Retinal pigment epithelial cell (primary cell): Measurements from ENCODE around the gene PFDN2.
A peak's percentile ranks its signal among the peaks of the same experiment; 100 is the strongest.

ENCODE experiments used
- DNase-seq: peaks from one replicate; pipeline ENCODE4 v3.0.0-alpha.2; 2010; ENCODE audit warnings: low read depth
- H3K4me3 ChIP-seq: 2 replicates; pipeline ENCODE4 v1.5.1; 2011; ENCODE audit warnings: mild to moderate bottlenecking, low read length, control low read depth, moderate library complexity
- CTCF ChIP-seq: conservative IDR thresholded peaks from 2 replicates; pipeline ENCODE4 v1.5.1; 2011; ENCODE audit warnings: low read depth, low read length, control low read depth, inconsistent platforms

The PFDN2 gene, protein sequence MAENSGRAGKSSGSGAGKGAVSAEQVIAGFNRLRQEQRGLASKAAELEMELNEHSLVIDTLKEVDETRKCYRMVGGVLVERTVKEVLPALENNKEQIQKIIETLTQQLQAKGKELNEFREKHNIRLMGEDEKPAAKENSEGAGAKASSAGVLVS

DNA sequence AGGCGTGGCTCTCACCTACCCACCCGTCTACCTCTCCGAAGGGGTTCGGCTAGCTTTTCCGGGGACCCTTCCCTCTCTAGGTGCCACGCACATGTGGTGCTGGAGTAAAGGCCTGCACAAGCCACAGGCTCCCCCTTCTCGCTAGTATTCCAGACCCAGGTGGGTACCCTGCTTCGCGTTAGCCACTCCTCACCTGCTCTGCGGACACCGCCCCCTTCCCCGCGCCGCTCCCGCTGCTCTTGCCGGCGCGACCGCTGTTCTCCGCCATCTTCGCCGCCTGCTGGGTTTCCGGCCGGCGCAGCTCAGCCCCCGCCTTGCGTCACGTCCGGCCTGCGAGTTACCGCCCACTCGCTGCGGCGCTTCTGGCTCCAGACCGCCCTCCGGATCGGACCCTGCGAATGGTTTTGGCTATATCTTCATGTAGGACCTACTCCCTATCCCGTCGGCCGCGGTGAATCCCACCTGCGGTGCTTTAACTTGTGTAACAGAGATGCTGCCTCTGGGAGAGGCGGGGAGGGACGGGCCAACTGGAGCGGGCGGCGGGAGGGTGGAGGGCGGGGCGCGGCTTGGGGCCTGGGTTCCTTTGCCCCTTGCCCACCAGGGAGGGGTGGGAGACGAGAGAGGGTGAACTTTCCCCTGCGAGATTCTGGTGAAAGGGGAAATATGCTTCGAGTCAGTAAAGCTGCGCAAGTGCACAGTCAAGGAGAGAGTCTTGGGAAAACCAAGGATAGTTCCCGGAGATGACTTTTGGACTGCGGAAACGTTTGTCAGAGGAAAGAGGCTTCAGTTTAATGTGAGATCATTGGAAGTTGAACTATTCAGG is at the start of gene PFDN2, which contains the start of gene NIT1:
TSS of gene PFDN2 (minus strand) at position 279 of the 823 bp plus-strand sequence. CDS start at position 268, 11 bp downstream.
TSS of gene NIT1 (plus strand) at position 347 of the 823 bp plus-strand sequence. CDS start at position 419, 72 bp downstream.
- TF ChIP-seq CTCF, result no peak
- H3K4me3 ChIP-seq, result peak within 1 kb of the TSS; percentile 100
- peak; percentile 28 for DNase-seq

DNA sequence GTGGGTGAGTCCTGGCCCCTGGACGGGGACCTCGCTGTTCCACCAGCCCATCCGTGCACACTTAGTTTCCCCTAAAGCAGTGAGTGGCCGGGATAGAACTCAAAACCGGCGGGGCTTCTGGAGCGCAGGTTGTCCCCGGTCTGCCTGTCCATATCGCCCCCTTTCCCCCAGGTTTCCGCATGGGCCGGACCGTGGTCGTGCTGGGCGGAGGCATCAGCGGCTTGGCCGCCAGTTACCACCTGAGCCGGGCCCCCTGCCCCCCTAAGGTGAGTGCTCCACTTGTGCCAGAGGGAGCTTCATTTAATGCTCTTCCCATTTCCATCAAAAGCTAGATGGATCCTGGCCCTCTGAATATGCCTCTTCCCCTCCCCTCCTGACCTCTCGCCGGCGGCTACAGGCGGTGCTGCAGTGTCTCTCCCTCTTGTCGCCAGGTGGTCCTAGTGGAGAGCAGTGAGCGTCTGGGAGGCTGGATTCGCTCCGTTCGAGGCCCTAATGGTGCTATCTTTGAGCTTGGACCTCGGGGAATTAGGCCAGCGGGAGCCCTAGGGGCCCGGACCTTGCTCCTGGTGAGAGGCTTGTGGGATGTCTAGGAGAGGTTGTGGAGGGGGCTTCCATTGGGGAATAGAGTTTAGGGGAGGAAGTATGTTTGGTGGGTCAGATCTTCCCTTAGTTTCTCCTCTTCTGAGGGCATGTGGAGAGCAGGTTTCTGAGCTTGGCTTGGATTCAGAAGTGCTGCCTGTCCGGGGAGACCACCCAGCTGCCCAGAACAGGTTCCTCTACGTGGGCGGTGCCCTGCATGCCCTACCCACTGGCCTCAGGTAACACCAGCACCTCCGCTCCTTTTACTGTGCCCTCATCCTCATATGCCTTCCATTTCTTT is 49.1 kb upstream of the PFDN2 start:
- no peak for TF ChIP-seq CTCF
- DNase-seq, result no peak
- H3K4me3 ChIP-seq, result peak overlapping the region; percentile 81

- TF ChIP-seq CTCF, result peak; percentile 67
Observed at GRCh38 chr1:161165742-161166668, 48.2 kb upstream of the PFDN2 start, which contains the start of gene PPOX. TSS of gene PPOX (plus strand) at chr1:161166426. CDS start at chr1:161166848, 422 bp downstream.

GRCh38 chr1:161164901-161165610 is 47.2 kb upstream of the PFDN2 start:
- no peak for TF ChIP-seq CTCF

More at GRCh38 chr1:161165742-161166668, 48.2 kb upstream of the PFDN2 start, which contains the start of gene PPOX:
- peak; percentile 96 for DNase-seq
- H3K4me3 ChIP-seq, result peak within 1 kb of the TSS; percentile 81

DNA sequence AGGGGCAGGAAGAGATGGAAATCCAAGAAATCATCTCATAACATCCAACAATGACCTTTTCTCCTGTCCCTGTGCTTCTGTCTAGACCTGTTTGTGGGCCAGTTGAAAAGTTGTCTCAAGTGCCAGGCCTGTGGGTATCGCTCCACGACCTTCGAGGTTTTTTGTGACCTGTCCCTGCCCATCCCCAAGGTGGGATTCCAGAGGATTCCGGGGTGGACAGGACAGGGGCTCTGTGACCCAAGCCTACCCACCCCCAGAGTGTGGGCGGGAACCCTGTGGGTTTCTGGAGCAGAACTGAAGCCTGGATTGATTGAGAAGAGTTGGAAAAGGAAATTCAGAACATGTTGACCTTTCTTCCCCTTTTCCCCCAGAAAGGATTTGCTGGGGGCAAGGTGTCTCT is 46.0 kb upstream of the PFDN2 start:
- DNase-seq, result no peak
- no peak overlapping the region for H3K4me3 ChIP-seq
- TF ChIP-seq CTCF, result no peak

More at GRCh38 chr1:161164901-161165610, 47.2 kb upstream of the PFDN2 start:
- DNase-seq, result no peak
- peak overlapping the region; percentile 81 for H3K4me3 ChIP-seq
